SIG-M5 (cell line): ENCODE measurements around the gene PBX1.
"Not testable (repeated sequence)": the region's sequence is repeated elsewhere in the genome, so short reads cannot be mapped to it uniquely, and the experiment has no call there.

Source experiments
- DNase-seq: peaks from one replicate; lab custom pipeline; 2025; lab: John Stamatoyannopoulos, UW

The PBX1 gene

GRCh38 chr1:164590592-164590991, 31.6 kb downstream of the PBX1 start:
- no peak for DNase-seq

GRCh38 chr1:164591858-164592257, 32.9 kb downstream of the PBX1 start:
- DNase-seq: no peak

GRCh38 chr1:164592634-164593033, 33.6 kb downstream of the PBX1 start:
- DNase-seq: no peak

GRCh38 chr1:164595212-164595611, 36.2 kb downstream of the PBX1 start:
- no peak for DNase-seq

- no peak for DNase-seq
Measured at GRCh38 chr1:164596172-164596571, 37.2 kb downstream of the PBX1 start.

GRCh38 chr1:164598719-164599118, 39.7 kb downstream of the PBX1 start:
- DNase-seq: no peak

- no peak for DNase-seq
Measured at GRCh38 chr1:164599272-164599671, 40.3 kb downstream of the PBX1 start.

GRCh38 chr1:164601399-164602100, 42.6 kb downstream of the PBX1 start:
- DNase-seq: no peak

GRCh38 chr1:164602101-164602422, 43.1 kb downstream of the PBX1 start:
- no peak for DNase-seq

GRCh38 chr1:164602480-164603093, 43.6 kb downstream of the PBX1 start:
- no peak for DNase-seq

- DNase-seq: not testable (repeated sequence)
Measured at GRCh38 chr1:164603805-164604204, 44.8 kb downstream of the PBX1 start.

GRCh38 chr1:164604541-164604940, 45.6 kb downstream of the PBX1 start:
- no peak for DNase-seq

GRCh38 chr1:164605254-164606091, 46.5 kb downstream of the PBX1 start:
- DNase-seq: no peak

- no peak for DNase-seq
Measured at GRCh38 chr1:164607351-164607750, 48.4 kb downstream of the PBX1 start.

GRCh38 chr1:164608651-164609057, 49.7 kb downstream of the PBX1 start:
- DNase-seq: no peak

GRCh38 chr1:164609089-164609488, 50.1 kb downstream of the PBX1 start:
- no peak for DNase-seq

- DNase-seq: no peak
Measured at GRCh38 chr1:164610538-164611222, 51.7 kb downstream of the PBX1 start.

- no peak for DNase-seq
Measured at GRCh38 chr1:164611754-164612642, 53.0 kb downstream of the PBX1 start.

- no peak for DNase-seq
Measured at GRCh38 chr1:164613176-164613575, 54.2 kb downstream of the PBX1 start.

GRCh38 chr1:164614316-164614715, 55.3 kb downstream of the PBX1 start:
- DNase-seq: no peak

- DNase-seq: no peak
Measured at GRCh38 chr1:164617377-164618201, 58.6 kb downstream of the PBX1 start.
